GM19193 (cell line): Measurements from ENCODE around the gene PPP2R1B.

Experiments used
- POLR2A ChIP-seq: IDR thresholded peaks from 4 replicates; pipeline ENCODE4 v1.6.1; 2011; ENCODE audit not compliant: insufficient read depth, insufficient read length; ENCODE audit errors: extremely low read depth

The PPP2R1B gene

DNA sequence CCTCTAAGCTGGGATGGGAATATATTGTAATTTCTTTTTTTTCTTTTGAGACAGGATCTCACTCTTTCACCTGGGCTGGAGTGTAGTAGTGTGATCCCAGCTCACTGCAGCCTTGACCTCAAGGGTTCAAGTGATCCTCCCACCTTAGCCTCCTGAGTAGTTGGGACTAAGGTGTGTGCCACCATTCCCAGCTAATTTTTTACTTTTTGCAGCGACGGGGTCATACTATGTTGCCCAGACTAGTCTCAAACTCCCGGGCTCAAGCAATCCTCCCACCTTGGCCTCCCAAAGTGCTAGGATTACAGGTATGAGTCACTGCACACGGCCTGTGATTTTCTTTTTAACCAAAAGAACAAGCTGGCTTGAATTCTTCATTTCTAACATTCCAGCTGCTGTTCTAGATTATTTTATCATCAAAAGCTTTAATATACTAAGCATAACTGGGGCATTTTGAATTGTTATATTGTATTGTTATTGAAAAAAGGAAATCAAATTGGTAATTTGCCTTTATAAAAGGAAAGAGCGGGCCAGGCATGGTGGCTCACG is 26.8 kb upstream of the PPP2R1B start:
- TF ChIP-seq POLR2A, result no peak

GRCh38 chr11:111792314-111792713 is 26.1 kb upstream of the PPP2R1B start:
- TF ChIP-seq POLR2A, result no peak

GRCh38 chr11:111788464-111788863 is 22.3 kb upstream of the PPP2R1B start:
- no peak for TF ChIP-seq POLR2A

DNA sequence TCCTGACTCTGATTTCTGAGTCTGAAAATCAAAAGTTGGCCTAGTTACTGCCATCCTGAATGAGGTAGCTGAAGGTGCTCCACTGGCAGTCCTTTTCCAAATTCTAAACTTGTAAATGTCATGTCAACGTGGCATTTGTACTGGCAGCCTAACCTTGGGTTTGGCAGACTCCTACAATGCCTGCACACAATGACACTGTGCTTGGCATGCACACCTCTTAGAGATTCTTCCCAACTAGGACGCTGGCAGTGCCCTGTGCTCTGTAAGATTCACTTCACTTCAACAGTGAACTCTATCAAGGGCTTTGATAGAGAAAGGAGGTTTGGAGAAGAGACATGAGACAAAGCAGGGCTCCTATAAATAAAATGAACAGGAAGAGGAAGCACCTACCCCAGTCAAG is 21.9 kb upstream of the PPP2R1B start:
- no peak for TF ChIP-seq POLR2A

DNA sequence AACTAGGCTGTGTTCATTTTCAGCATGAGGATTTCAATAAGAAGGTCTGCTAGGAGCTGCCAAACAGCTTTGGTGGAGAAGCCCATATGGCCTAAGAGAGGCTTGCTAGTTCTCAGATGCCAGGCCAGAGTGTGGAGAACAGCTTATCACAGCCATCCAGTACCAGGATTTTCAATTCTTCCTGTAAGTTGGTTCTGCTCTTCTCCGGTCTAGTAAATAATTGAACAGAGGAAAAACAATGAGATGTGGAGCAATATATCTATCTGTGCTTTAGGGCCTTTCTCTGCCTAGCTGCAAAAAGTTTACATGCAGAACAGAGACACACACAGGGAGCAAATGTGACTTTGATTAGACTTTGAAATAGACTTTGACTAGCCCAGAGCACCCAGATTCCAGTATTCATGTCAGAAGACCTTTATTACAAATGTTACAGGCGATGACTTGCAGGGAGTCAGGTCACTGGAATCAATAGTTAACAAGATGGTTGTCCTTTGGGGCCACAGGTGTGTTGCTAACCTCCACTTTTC is 19.8 kb upstream of the PPP2R1B start:
- TF ChIP-seq POLR2A, result no peak

- TF ChIP-seq POLR2A, result no peak
These were observed 18.9 kb upstream of the PPP2R1B start for GRCh38 chr11:111785076-111785475.

GRCh38 chr11:111782109-111782741 is 16.0 kb upstream of the PPP2R1B start:
- TF ChIP-seq POLR2A, result no peak

GRCh38 chr11:111779118-111779517 is 12.9 kb upstream of the PPP2R1B start:
- TF ChIP-seq POLR2A, result no peak

DNA sequence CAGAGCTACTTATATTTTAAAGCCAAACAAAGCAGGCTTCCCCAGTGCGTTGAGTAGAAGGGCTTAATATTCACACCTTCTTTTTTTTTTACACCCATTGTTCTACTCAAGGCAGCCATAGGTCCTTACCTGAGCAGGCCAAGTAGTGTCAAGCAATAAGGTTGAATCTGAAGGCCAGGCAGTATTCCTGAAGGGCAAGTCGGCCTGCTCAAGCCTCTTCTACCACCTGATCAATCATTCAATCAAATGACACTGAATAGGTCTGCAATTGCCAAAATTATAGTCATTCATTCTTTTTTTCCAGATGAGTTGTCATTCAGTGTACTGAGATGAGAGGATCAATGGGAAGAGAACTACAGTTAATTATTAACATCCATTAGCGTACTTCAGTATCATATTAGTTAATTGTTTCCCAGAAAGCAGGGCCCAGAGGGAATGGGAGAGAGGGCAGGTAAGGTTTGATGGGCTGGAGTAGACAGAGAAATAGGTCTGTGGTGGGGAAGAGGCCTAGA is 11.9 kb upstream of the PPP2R1B start:
- no peak for TF ChIP-seq POLR2A

DNA sequence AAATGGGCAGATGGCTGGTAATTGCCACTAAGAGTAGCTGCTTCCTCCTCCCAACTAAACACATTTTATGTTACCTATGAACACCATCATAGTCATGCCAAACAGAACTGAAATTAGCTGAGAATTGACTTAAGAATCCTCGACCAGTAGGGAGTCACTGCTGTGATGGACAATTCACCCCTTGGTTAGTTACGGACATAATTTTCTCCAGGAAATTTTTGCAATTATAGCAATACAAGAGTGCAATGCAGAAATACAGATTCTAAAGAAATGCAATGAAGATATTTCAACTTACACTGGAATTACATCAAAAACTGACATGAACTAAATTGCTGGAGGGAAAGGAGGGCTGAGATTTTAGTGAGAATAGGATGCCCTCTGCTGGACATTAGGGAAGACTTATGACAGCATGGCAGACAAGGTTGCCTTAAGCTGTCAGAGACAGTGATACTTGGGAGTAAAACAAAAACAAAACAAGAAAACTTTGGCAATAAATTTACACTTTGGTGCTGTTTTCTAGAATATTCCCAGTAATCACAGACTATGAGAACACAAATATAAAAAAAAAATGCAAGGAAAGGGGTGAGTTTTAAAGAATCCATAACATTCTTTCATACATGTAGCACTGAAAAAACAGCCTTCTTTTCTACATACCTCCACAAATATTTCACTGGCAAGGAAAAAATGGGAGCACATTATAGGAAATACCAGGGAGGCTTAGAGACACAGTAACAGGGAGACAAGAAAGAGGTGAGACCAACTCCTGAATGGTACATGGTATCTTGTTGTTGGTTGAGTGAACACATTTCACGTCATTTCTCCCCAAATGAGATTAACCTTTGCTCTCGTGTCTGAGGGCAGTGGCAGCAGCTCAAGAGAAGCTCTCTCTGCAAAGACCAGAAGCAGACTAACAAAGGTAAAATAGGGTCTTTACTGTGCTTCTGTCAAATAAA is 11.2 kb upstream of the PPP2R1B start:
- no peak for TF ChIP-seq POLR2A

- no peak for TF ChIP-seq POLR2A
These were observed 10.4 kb upstream of the PPP2R1B start for GRCh38 chr11:111776398-111777093.

- TF ChIP-seq POLR2A, result no peak
These were observed 8.9 kb upstream of the PPP2R1B start for GRCh38 chr11:111774955-111775710.

DNA sequence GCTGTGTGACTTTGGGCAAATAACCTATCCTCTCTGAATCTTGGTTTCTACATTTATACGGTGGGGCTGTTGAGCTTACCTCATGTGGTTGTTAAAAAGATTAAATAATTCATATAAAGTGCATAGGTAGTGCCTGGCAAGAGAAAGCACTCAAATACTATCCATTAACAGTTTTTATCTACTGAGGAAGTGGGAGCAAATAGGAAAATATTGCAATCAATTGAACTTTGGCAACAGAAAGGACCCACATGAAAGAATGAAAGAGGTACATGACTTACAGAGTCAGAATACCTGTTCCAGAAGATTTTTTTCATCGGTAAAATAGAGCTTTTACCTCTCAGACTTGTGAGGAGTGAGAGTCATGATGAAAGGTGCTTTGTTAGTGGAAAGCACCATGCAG is 6.3 kb upstream of the PPP2R1B start:
- TF ChIP-seq POLR2A, result no peak

GRCh38 chr11:111770581-111771134 is 4.5 kb upstream of the PPP2R1B start:
- no peak for TF ChIP-seq POLR2A
